D721Med (cell line): ENCODE measurements around the gene CYSRT1.
"Not testable (repeated sequence)": the region's sequence is repeated elsewhere in the genome, so short reads cannot be mapped to it uniquely, and the experiment has no call there.

ENCODE experiments used
- DNase-seq: peaks from one replicate; pipeline ENCODE4 v3.0.0; 2011; ENCODE audit warnings: low spot score; ENCODE audit not compliant: insufficient read length
- FAIRE-seq: peaks from 2 replicates; lab custom pipeline; 2011; peaks lifted over from hg19 to GRCh38; lab: Jason Lieb, UNC
- TF ChIP-seq, protein P1 (sequence below): IDR thresholded peaks from 2 replicates; pipeline ENCODE4 v1.5.1; 2012; ENCODE audit warnings: mild to moderate bottlenecking, control low read depth; ENCODE audit not compliant: insufficient read depth; ENCODE audit errors: missing control alignments

The CYSRT1 gene

GRCh38 chr9:137254624-137255447 lies 29.9 kb downstream of the CYSRT1 start, which contains the start of gene NELFB:
Gene NELFB (plus strand): TSS chr9:137255327.
- peak; percentile 100 for DNase-seq
- FAIRE-seq = no peak
- TF ChIP-seq, protein P1, sequence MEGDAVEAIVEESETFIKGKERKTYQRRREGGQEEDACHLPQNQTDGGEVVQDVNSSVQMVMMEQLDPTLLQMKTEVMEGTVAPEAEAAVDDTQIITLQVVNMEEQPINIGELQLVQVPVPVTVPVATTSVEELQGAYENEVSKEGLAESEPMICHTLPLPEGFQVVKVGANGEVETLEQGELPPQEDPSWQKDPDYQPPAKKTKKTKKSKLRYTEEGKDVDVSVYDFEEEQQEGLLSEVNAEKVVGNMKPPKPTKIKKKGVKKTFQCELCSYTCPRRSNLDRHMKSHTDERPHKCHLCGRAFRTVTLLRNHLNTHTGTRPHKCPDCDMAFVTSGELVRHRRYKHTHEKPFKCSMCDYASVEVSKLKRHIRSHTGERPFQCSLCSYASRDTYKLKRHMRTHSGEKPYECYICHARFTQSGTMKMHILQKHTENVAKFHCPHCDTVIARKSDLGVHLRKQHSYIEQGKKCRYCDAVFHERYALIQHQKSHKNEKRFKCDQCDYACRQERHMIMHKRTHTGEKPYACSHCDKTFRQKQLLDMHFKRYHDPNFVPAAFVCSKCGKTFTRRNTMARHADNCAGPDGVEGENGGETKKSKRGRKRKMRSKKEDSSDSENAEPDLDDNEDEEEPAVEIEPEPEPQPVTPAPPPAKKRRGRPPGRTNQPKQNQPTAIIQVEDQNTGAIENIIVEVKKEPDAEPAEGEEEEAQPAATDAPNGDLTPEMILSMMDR = no peak

- TF ChIP-seq, protein P1 = no peak
- DNase-seq = no peak
- no peak for FAIRE-seq
These were observed 30.6 kb downstream of the CYSRT1 start for GRCh38 chr9:137255448-137256114.

DNA sequence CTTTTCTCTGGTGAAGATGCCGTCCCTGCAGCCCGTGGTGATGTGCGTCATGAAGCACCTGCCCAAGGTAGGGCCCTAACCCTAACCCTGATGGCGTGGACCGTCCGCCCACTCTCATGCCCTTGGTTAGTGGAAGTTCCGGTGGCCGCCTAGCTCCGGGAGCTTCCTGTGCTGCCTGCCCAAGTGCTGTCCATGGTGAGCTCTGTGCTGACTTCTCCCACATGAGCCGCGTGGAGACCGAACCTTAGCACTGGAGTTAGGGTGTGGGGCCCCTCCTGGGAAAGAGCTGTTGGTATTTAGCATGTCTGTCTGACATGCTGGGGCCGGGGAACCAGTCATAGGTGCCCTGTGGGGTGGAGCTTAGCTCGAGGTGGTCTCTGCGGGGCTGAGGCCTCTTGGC lies 31.4 kb downstream of the CYSRT1 start:
- DNase-seq = no peak
- FAIRE-seq = no peak
- TF ChIP-seq, protein P1 = no peak

- no peak for FAIRE-seq
- no peak for DNase-seq
- TF ChIP-seq, protein P1 = no peak
These were observed 31.9 kb downstream of the CYSRT1 start for GRCh38 chr9:137256856-137257255.

GRCh38 chr9:137262173-137262908 lies 37.4 kb downstream of the CYSRT1 start:
- not testable (repeated sequence) for FAIRE-seq

DNA sequence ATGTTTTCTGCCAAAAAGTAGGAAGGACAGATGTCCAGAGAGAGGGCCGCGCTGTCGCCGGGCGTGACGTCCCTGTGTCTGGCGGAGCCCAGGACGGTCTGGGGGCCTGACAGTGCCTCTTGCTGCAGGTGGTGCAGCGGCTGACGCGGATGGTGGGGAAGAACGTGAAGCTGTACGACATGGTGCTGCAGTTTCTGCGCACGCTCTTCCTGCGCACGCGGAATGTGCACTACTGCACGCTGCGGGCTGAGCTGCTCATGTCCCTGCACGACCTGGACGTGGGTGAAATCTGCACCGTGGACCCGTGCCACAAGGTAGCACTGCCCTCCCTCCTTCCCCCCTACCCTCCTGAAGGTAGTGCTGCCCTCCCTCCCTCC lies 37.9 kb downstream of the CYSRT1 start:
- DNase-seq (no peak), FAIRE-seq (no peak)
- TF ChIP-seq, protein P1 = no peak

More at GRCh38 chr9:137262173-137262908, 37.4 kb downstream of the CYSRT1 start:
- not testable (repeated sequence) for DNase-seq

- TF ChIP-seq, protein P1 = no peak
- FAIRE-seq (no peak), DNase-seq (no peak)
These were observed 38.5 kb downstream of the CYSRT1 start for GRCh38 chr9:137263506-137263905.
